GM06990 (cell line): ENCODE results near the gene CEP170B.

Experiments
- DNase-seq: peaks from one replicate; pipeline ENCODE4 v3.0.0-alpha.2; 2011; ENCODE audit not compliant: insufficient read length; ENCODE audit errors: extremely low read depth
- H3K27me3 ChIP-seq: replicated peaks from 2 replicates; pipeline ENCODE4 v1.6.0; 2011; ENCODE audit warnings: low read length; ENCODE audit not compliant: control insufficient read depth, insufficient read depth
- H3K36me3 ChIP-seq: 2 replicates; pipeline ENCODE4 v1.5.1; 2011; ENCODE audit warnings: low read length; ENCODE audit not compliant: control insufficient read depth, insufficient read depth
- H3K4me3 ChIP-seq: replicated peaks from 2 replicates; pipeline ENCODE4 v1.5.1; 2011; ENCODE audit warnings: low read depth, mild to moderate bottlenecking, control low read depth, low read length
- CTCF ChIP-seq: IDR thresholded peaks from 2 replicates; pipeline ENCODE4 v1.5.1; 2011; ENCODE audit warnings: low read length, control low read depth, mild to moderate bottlenecking, inconsistent platforms; ENCODE audit not compliant: insufficient read depth, poor library complexity, severe bottlenecking

Gene CEP170B

GRCh38 chr14:104875412-104875751 is 10.3 kb downstream of the CEP170B start:
- no peaks in the 10 kb centered on the region for H3K36me3 ChIP-seq
- no peak for DNase-seq
- no peak for TF ChIP-seq CTCF
- no peaks in the 10 kb centered on the region; the same call in 1 of the 2 replicates for H3K27me3 ChIP-seq
- H3K4me3 ChIP-seq = no peak overlapping the region

DNA sequence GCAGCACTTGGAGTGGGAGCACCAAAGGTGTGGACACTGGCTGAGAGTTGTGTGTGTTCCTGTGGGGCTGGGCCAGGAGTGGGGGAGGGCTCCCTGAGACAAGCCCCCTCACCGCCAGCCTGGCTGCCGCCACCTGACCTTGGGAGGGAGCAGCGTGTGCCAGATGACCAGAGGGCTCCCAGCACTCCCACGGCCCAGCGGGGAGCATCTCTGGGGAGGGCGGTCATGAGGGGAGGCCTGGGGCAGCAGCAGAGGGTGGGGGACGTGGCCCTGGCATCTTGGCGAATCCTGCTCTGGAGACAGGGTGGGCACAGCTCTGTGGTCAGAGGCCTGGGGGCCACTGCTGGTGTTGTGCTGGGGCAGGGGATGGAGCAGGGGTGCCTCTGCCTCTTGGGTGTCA is 10.7 kb downstream of the CEP170B start:
- Histone ChIP-seq H3K4me3 (no peak overlapping the region), H3K36me3 (no peaks in the 10 kb centered on the region), H3K27me3 (no peaks in the 10 kb centered on the region; the same call in 1 of the 2 replicates)
- no peak for TF ChIP-seq CTCF
- no peak for DNase-seq

DNA sequence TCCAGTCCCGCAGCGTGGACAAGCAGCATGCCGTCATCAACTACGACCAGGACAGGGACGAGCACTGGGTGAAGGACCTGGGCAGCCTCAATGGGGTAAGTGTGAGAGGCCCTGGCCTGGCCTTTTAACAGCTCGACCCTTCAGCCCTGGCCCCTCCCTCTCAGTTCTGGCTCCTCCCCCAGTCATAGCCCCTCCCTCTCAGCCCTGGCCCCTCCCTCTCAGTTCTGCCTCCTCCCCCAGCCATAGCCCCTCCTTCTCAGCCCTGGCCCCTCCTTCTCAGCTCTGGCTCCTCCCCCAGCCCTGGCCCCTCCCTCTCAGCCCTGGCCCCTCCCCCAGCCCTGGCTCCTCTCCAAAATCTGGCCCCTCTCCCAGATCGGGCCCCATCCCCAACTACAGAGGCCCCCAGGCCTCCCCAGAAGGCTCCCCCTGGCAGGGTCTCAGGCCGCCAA is 11.2 kb downstream of the CEP170B start:
- Histone ChIP-seq H3K36me3 (no peaks in the 10 kb centered on the region), H3K27me3 (no peaks in the 10 kb centered on the region; the same call in 1 of the 2 replicates), H3K4me3 (no peak overlapping the region)
- no peak for DNase-seq
- no peak for TF ChIP-seq CTCF

GRCh38 chr14:104877066-104877805 is 12.2 kb downstream of the CEP170B start:
- Histone ChIP-seq H3K4me3 (no peak overlapping the region), H3K27me3 (no peaks in the 10 kb centered on the region; the same call in 1 of the 2 replicates), H3K36me3 (no peaks in the 10 kb centered on the region)
- no peak for TF ChIP-seq CTCF
- DNase-seq = peak; percentile 18

- H3K36me3 ChIP-seq = no peaks in the 10 kb centered on the region
- H3K4me3 ChIP-seq = no peak overlapping the region
These were observed 12.9 kb downstream of the CEP170B start for GRCh38 chr14:104877806-104878550.

More at GRCh38 chr14:104877806-104878550, 12.9 kb downstream of the CEP170B start:
- TF ChIP-seq CTCF = no peak
- DNase-seq = peak; percentile 4
- no peaks in the 10 kb centered on the region; the same call in 1 of the 2 replicates for H3K27me3 ChIP-seq
